ENCODE measurements around the gene C2CD4D.
"Not testable (repeated sequence)": the region's sequence is repeated elsewhere in the genome, so short reads cannot be mapped to it uniquely, and the experiment has no call there.

The C2CD4D gene

DNA sequence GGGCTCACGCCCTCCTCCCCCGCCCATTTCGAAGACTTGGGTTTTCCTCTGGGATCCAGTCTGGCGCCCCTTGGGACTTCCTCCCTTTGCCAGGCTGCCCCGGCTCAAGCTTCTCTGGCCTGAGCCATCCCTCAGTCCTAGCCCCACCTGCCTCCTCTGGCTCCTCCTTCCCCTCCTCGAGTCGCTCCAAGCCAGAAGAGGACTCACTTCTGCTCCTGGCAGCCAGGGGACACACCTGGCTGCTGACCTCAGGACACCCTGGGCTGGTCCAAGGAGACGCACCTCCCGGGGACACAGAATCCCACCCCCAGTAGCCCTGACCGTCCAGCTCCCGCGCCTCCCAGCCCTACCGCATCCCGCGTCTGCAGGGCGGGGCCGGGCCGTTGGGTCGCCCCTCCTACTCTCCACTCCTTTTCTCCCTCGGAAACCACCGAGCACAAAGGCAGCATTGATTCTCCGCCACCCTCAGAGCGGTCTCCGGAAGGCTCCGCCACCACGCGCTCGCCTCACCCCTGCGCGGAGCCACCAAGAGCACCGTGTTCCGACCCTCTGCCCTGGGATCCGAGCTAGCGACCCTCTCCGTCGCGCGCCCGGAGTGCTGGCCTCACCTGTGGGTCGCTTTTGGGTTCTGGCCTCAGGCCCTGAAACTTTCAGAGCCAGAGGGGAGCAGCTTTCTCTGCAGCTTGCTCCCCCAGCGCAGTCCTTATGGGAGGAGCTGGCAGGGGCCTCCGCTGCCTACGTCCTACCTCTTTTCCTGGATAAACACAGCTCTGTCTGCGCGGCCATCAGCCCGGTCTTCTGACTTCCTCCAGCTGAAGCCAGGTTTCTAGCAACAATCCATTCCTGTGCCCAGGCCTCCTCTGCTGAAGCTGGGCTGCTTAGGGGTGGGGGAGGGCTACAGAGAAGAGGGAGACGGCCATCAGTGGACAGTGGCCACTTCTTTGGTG is at the start of gene C2CD4D:
Gene C2CD4D, minus strand, starts transcription at position 364 of the 947 bp plus-strand sequence. CDS start 831 bp downstream, outside the sequence.
- peak; percentile 64 for DNase-seq

DNA sequence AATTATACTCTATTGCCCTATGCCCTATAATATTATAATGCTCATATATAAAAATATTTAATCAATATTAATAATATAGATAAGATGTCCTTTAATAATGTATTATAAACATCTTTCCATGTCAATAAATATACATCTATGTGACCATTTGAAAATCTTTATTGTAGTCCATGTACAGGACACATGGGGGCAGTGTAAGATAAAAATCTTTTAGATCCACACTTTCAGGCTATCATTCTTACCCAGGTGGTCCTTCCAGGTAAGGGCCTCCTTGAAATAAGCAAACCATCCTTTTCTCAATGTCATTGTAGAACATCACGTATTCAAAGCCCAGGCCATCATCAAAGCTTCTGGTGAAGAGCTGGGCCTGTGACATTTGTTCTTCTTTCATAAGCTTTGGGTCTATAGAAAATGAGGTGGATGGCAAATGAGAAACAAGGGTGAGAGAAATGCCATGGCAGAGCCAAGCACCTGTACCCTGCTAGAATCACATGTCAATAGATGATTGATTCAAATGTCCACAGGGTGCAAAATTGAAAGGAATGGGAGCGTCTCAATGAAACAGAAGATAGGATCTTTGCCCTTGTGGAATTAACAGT is 49.5 kb upstream of the C2CD4D start:
- DNase-seq, result no peak

DNA sequence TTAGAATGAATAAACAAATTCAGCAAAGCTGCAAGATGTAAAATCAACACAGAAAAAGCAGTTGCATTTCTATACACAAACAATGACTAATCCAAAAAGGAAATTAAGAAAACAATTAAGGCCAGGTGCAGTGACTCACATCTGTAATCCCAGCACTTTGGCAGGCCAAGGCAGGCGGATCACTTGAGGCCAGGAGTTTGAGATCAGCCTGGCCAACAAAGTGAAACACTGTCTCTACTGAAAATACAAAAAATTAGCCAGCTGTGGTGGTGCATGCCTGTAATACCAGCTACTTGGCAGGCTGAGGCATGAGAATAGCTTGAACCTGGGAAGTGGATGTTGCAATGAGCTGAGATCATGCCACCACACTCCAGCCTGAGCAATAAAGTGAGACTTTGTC is 47.4 kb upstream of the C2CD4D start:
- no peak for DNase-seq

DNA sequence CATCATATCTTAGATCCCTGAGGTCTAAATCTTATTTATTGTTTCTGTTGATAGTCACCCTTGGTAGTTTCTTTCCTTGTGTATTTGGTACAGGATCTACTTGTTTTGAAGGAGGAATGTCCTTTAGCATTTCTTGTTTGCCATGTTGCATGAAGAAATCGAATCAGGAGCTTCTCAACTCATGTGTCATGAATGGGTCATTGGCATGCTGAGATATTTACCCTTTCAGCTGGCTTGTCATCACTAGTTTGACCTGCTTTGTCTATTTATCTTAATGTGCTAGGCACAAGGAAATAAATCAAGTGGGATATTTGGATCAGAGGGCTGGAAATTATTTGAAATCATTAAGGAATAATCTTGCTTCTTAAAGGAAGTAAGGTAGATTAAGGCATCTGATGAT is 45.9 kb upstream of the C2CD4D start:
- DNase-seq, result no peak

DNA sequence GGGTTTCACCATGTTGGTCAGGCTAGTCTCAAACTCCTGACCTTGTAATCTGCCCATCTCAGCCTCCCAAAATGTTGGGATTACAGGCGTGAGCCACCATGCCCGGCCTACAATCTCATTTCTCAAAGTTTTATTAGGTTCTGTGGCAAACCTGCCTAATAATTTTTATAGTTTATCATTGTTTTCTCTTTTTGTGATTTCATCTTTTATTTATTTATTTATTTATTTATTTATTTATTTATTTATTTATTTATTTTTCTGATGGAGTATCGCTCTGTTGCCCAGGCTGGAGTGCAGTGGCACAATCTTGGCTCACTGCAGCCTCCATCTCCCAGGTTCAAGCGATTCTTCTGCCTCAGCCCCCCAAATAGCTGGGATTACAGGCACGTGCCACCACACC is 45.3 kb upstream of the C2CD4D start:
- not testable (repeated sequence) for DNase-seq

DNA sequence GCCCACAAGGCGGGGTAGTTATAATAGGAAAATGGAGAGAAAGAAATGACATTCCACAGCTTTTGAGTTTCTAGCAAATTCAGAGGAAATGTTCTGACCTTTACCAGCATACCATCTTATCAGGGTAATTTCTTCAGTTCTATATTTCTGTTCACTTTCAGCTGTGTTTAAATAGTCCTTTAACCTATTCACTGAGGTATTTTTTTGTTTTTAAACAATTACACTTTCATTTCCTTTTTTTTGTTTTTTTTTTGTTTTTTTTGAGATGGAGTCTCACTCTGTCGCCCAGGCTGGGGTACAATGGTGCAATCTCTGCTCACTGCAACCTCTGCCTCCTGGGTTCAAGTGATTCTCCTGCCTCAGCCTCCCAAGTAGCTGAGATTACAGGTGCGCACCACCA is 44.8 kb upstream of the C2CD4D start:
- not testable (repeated sequence) for DNase-seq

DNA sequence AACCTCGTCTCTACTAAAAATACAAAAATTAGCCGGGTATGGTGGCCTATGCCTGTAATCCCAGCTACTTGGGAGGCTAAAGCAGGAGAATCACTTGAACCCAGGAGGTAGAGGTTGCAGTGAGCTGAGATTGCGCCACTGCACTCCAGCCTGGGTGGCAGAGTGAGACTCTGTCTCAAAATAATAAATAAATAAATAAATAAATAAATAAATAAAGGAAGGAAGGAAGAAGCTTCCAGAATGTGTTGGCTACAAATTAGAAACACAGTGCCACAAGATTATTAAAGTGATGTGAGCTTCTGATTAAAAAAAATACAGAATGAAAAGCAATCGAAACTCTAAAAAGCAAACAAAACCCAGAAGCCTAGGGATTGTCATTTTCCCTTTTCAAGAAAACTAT is 44.3 kb upstream of the C2CD4D start:
- DNase-seq, result not testable (repeated sequence)

DNA sequence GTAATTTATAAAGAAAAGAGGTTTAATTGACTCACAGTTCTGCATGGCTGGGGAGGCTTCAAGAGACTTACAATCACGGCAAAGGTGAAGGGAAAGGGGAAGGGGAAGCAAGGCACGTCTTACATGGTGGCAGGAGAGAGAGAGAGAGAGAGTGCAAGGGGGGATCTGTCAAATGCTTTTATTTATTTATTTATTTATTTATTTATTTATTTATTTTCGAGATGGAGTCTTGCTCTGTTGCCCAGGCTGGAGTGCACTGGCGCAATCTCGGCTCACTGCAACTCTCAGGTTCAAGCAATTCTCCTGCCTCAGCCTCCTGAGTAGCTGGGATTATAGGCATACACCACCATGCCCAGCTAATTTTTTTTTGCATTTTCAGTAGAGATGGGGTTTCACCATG is 43.3 kb upstream of the C2CD4D start:
- DNase-seq, result not testable (repeated sequence)

DNA sequence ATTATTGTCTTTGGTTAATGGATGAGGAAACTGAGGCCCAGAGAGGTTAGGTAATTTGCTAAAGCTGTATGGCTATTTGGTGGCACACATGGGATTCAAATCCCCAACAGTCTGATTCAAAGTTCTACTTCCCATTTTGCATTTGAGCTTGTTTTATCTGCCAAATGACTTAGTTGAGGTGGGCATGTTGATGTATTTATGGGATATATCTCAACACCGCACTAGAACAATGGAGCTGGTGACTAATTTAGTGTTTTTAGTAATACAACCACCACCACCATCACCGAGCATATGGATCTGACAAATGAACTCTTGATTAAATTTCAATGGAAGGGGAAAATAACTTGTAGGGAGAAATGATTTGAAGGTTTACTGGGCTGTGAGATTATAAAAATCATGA is 42.8 kb upstream of the C2CD4D start:
- DNase-seq, result no peak

DNA sequence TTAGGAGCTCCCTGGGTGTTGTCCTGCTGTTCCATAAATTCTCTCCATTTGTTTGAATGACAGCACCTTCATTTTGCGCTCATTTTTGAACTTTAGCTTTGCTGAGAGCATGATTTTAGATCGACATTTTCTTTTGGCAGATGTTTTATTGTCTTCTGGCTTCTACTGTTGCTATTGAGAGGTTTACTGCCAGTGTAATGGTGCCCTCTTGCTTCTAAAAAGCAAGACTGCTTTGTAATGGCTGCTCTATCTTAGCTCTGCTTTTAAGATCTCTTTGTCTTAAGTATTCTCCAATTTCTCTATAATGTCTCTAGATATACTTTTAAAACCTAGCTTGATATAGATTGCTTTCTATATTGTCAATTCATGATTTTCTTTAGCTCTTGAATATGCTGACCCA is 41.9 kb upstream of the C2CD4D start:
- DNase-seq, result no peak

DNA sequence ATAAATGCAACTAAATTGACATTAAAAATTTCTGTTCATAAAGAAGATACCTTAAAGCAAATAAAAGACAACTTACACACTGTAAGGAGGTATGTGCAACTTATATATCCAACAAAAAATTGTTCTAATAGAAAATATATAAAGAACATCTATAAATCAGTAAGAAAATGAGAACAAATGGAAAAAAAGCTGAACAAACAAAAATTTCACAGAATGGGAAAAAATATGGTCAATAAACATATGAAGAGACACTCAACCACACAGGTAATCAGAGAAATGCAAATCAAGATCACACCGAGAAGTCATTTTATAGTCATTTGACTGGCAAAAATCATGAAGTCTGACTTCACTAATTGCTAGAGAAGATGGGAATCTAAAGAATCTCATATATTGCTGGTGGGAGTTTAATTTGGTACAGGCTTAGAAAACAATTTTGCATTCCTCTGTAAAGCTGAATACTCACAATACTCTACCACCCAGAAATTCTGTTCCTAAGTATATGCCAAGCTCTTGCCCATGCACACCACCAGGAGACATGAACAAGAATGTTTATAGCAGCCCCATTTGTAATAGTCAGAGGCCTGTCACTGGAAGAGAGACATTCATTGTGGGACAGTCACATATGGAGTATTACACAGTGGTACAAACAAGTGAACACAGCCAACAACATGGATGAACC is 35.9 kb upstream of the C2CD4D start:
- no peak for DNase-seq

DNA sequence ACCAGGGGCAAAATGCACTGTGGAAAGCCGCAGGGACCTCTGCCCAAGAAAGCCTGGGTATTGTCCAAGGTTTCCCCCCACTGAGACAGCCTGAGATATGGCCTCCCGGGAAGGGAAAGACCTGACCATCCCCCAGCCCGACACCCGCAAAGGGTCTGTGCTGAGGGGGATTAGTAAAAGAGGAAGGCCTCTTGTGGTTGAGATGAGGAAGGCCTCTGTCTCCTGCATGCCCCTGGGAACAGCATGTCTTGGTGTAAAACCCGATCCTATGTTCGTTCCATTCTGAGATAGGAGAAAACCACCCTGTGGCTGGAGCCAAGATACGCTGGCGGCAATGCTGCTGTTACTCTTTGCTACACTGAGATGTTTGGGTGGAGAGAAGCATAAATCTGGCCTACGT is 33.2 kb upstream of the C2CD4D start:
- not testable (repeated sequence) for DNase-seq

DNA sequence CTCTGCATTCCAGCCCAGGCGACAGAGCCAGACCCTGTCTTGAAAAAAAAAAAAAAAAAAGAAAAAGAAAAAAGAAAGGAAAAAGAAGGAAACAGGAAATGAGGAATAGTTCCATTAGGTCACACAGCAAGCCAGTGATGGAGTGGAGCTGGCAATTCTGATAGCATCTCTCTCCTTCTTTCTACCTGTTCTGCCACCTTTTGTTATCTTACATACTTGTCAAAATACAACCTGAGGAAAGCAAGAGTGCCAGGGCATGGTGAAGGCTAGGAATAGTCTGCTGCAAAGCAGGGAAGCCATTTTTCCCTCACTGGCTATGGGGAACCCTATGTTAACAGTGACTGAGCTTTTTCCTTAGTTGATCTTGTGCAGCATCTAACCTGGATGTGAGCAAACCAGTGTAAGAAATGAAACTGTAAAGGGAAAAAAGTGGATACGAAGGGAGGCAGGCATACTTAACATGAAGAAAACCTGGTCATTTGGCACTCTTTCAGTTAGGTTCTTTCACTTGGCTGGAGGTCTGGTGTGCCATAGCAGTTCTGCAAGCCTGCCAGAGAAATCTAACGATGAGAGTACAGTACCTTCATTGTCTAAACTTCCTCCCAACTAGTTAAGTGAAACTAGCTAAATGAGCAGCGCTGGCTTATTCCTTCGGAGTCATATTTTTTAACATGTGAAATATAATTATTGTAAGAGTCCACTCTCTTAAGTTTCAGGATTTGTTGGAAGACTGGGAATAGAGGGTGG is 31.8 kb upstream of the C2CD4D start:
- DNase-seq, result no peak

DNA sequence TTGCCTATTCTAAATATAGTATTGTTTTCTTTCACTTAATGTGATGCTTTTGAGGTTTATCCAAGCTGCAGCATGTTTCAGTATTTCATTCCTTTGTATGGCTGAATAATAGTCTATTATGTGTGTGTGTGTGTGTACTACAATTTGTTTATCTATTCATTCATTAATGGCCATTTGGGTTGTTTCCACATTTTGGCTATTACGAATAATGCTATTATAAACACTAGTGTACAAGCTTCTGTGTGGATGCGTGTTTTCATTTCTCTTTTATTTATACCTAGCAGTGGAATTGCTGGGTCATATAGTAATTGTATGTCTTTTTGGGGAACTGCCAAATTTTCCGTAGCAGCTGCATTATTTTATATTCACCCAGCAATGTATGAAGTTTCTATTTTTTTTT is 28.9 kb upstream of the C2CD4D start:
- DNase-seq, result no peak

DNA sequence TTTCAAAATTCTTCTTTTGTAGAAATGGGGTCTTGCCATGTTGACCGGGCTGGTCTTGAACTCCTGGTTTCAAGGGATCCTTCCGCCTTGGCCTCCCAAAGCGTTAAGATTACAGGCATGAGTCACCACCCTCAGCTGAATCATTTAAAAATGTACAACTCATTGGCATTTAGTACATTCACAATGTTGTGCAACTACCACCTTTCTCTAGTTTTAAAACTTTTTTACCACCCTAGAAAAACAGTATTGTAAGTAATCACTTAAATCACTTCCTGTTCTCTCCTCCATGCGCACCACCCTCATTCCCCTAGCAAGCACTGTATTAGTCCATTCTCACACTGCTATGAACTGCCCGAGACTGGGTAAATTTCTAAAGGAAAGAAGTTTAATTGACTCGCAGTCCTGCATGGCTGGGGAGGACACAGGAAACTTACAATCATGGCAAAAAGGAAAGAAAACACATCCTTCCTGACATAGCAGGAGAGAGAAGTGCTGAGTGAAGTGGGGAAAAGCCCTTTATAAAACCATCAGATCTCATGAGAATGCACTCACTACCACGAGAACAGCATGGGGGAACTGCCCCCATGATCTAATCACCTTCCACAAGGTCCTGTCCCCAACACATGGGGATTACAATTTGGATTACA is 28.3 kb upstream of the C2CD4D start:
- DNase-seq, result no peak

DNA sequence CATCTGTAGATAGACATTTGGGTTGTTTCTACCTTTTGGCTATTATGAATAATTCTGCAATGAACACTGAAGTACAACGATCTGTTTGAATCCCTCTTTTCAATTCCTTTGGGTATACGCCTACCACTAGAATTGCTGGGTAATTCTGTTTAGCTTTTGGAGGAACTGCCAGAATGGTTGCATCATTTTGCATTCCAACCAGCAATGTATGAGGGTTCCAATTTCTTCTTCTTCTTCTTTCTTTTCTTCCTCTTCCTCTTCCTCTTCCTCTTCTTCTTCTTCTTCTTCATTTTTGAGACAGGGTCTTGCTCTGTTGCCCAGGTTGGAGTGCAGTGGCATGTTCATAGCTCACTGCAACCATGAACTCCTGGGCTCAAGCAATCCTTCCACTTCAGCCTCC is 27.7 kb upstream of the C2CD4D start:
- no peak for DNase-seq

DNA sequence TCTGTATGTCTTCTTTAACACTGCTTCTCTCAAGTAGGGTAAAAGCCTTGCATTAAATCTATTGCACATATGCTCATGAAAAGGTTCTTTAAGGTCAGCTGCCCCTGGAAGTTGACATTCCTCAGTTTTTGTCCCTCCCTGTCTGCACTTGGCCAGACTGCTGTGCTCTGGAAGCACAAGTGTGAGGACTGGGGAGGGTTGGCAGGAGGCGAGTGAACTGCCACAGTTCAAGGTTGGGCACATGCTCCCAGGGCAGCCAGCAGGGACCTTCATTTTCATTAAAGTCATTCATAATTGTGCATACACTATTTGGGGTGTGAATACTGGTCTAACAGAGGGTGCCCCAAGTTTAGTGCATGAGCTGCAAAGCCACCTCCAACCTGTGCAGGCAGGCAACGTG is 24.8 kb upstream of the C2CD4D start:
- no peak for DNase-seq

DNA sequence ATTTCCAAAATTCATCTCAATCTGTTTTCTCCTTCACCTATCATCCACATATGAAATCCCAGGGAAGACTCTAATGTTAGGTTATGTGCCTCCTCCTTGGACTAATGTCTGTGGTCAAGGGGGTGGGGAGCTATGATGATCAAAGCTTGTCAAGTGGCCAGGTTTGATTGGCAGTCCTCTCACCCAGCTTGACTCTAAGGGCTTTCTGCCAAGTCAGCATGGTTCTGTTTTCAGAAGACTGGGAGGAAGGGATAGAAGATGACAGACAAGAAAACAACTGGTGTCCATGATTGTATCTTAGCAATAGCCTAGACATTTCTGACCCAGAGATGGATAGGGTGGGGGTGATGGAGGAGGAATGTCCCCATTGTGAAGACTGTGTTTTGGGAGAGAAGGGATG is 23.0 kb upstream of the C2CD4D start:
- DNase-seq, result no peak

DNA sequence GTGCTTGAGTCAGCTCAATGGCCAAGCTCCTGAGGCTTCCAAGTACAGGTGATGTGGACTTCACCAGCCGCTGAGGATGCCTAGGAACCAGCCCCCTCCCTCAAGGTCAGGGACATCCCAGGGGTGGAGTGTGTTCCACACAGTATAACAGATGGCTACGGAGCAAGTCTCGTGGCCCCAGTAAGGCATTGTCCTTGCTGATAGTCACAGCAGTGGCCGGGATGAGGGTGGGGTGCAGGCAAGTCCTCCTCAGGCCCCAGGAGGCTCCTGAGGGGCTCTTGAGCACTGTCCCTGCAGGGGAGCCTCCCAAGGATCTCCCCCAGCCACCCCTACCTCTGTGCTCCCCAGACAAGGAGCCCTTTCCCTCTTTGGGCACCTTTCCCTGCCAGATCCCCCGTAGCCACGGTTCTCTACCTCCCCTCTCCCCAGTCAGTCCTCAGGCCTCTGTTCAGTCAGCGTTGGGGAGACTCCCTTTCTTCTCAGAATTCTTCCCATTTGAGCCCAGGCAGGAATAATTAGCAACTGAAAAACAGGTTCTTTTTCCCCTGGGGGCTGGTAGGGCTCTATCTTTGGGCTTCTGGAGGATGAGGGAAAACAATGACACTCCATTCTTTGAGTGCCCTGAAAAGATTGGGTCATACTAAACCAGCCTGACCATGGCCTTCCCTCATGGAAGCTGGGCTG is 21.0 kb upstream of the C2CD4D start:
- no peak for DNase-seq

DNA sequence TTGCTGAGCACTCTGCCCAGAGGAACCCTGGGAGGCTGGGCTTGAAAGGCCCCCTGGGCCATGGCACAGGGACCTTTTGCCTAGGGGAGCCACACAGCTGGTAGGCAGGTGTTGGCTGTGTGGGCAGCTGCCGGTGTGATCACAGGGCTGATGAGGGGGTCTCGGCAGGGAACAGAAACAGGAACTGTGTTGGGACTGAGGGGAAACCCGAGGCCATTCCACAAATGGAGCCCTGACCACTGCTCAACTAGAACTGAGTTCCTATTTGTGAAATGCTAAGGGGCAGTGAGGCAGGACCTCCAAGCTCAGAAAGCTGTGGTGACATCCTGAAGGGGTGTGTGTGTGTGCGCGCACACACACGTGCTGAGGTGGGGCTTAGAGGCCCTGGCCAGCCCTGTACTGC is 20.3 kb upstream of the C2CD4D start:
- DNase-seq, result no peak

DNA sequence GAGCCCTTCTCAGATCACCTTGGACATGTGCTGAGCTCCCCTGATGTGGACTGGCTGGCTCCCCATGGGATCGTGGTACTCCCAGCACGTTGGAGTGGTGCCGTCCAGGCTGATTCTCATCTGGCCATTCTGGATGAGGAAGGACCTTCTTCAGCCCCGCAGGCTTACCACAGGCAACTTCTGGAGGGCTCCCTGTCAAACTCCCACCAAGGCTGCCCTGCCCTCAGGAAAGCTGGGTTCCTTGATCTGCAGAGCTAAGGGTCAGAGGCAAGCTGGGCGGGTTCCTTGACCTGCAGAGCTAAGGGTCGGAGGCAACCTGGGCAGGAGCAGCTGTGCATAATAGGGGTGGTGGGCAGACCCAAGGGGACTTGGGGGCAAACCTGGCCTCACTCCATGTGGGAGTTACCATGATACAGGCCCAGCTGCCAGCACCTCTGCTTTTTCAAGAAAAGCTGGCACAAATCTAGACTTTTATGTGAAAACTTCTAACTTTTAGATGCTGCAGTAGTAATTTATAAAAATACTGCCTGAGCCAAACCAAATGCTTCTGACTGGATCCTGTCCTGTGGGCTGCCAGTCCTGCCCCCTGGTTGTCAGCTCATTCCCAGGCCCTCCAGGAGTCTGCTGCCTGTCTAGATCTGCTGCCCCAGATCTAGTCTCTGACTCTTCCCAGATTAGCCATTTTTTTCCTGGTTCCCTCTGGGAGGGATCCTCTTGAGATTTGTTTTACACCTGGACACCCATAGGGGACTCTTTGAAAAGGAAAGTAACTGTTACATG is 19.5 kb upstream of the C2CD4D start:
- no peak for DNase-seq

Measured in right hindlimb (tissue), 1 donor.